T47D (cell line): Measurements from ENCODE around the gene RIMS3.
A peak's percentile ranks its signal among the peaks of the same experiment; 100 is the strongest.

Source experiments
- DNase-seq, 2 experiments: peaks; one replicate each; pipeline versions ENCODE4 v3.0.0 to v3.0.0-alpha.2; 2011 to 2012; ENCODE audit warnings: low read depth in 1 of 2, low spot score in 1 of 2
- JUND ChIP-seq: IDR thresholded peaks from 2 replicates; pipeline ENCODE4 v1.6.1; 2012; ENCODE audit warnings: low read depth
- in situ Hi-C: cut with HindIII; loops from 2 replicates; pipeline ENCODE4 v1.10.0; 2016; ENCODE audit warnings: low sequenced_read_pairs, low pct_unique_long_range_greater_than_20kb

The RIMS3 gene

DNA sequence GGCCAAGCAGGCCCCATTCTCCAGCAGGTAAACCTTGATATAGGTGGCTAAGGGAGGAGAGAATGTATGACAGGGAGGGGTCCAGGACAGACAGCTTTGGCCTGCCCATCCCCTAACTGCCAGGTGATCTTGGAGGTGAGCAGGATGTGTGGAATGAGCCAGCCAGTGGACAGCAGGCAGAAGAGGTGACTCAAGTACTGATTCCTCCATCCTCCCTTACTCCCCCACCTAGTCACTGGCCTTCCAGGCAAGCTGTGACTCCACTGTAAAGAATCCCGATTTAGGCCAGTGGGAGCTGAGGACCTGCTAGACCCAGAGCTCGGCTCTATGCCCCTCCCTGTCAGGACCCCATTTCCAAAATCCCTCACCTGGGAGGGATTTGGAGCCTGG lies 36.6 kb downstream of the RIMS3 start:
- TF ChIP-seq JUND = no peak
- DNase-seq = no peak
- in situ Hi-C loops = no loop called here

DNA sequence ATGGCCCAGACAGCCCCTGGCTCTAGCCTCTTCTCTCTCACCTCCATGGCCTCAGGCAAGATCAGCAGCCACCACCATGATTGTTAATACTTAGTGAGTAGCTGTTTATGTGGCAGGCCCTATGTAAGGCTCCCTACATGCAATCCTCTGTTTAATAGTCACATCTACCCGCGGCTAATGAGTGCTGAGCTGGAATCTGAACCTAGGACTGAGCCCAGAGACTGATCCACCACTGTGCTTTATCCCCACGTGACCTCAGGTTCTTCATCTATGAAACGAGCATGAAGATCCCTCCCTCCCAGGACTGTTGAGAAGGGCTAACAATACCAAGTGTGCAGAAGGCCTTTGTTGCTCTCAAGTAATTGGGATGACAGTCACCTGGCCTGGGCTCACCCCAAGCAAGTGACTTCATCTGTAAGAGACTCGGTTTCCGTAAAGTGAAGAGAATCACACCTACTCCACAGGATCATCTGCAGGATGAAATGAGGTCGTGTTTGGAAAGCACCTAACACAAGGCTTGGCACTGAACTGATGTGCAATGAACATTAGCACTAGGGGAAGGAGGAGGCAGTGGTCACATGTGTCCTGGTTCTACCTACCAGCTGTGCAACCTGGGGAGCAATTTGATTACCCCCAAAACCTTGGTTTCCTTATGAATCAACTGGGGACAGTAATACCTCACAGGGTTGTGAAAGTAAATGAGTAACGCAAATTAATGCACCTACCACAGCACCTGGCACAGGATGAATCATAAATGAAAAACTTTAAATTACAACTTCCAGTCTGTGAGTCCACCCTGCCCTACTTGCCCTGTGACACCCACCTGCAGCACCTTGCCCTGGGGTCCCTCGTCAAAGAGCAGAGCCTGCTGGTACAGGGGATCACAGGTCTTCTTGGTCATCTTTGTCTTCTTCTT lies 37.2 kb downstream of the RIMS3 start:
- no peak for DNase-seq
- no peak for TF ChIP-seq JUND
- in situ Hi-C loops = no loop called here

DNA sequence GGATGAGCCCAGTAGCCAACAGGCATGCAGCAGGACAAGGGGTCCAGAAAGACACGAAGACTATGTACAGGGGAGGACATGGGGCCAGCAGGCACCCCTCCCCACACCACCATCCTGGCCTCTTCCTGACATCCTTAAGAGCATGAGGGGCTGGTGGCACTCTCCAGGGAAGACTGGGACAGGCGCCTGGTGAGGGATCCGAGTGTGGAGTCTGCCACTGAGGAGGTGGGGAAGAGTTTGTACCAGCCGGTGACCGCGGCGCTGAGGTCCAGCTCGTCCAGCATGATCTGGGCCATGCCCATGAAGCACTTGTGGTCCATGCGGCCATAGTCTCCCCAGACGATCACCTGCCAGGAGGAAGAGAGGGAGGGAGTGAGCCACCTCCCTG lies 39.1 kb downstream of the RIMS3 start:
- in situ Hi-C loops = no loop called here
- TF ChIP-seq JUND = no peak
- no peak for DNase-seq

DNA sequence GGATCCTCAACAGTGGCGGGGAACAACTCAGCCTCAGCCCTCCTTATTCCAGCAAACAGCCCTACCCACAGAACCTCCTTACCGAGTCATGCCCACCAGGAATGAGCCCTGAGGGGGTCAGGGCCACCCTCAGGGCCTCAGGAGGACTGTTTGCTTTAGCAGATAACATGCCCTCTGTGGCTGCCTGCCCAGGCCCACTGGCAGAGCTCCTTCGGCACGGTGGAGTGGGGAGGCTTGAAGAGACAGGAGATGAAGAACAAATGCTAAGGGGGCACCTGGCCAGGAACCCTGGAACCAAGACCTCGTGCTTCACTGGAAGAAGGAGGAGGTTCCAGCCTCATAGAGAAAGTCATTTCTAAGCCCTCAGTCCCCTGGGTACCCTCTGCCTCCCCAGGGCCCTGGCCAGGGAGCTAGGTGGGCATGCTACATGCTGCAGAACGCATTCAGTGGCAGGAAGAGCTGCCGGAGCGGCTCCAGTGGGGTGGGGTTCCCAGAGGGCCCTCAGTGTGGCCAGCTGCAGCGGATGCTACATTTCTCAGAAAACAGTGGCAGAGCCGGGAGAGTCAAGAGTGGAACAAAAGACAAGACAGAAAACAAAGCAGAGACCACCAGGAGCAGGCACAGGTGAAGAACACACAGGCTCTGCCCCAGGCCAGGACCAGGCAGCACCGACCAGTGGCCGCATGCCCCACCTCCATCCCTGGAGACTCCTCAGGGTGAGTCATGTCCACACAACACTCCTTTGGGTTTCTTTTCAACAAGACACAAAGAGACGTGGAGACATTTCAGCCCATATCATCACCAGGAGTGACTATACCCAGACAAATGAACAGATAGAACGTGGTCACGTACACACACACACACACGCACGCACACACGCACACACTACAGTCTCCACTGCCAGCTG lies 39.8 kb downstream of the RIMS3 start:
- in situ Hi-C loops = no loop called here
- no peak for TF ChIP-seq JUND
- DNase-seq = no peak

DNA sequence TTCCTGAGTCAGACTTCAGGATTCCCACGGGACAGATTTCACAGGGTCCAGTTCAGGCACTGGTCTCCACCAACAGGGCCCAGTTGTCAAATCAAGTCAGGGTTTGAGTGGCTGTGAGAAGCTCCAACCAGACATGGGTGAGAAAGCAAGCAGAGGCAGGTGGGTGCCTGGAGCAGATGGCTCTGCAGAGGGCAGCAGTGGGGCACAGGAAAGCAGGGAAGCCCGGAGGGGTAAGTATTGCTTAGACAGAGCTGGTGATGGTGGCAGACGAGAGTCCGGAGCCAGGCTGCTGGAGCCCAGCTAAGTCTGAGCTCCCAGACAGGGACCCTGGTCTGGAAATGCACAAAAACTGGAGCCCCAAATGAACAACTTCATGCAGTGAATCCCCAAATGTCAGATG lies 40.4 kb downstream of the RIMS3 start:
- in situ Hi-C loops = no loop called here
- no peak for TF ChIP-seq JUND
- peak; percentile 41 to 73 for DNase-seq

DNA sequence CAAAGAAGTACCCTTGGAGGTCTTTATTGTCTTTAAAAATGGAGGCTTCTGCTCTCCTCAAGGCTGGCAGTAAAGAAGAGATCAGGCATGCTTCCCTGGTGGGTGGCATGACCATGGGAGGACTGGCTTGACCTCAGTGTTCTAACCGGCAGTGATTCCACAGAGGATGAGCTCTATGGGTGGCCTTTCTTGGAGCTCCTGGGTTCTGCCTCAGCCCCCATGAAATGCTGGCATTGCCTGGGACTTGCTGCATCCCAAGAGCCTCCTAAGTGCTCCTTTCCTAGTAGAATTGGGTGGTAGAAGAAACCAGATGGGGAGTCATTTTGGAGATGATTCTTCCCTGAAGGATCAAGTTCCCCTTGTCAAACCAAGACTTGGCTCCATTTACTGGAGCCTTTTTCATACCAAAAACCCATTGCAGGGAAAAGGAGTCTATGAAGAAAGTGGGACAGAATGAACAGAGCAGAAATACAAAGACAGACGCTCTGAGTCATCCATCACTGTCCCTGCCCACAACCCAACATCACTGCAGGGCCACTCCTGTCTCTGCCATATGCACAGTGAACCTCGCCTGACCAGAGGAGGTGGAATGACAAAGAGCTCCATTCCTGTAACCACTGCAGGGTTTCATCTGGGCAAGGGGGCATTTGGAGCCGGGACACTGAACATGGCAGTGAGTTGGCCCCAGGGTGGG lies 42.4 kb downstream of the RIMS3 start:
- DNase-seq = no peak
- no peak for TF ChIP-seq JUND
- in situ Hi-C loops = no loop called here

DNA sequence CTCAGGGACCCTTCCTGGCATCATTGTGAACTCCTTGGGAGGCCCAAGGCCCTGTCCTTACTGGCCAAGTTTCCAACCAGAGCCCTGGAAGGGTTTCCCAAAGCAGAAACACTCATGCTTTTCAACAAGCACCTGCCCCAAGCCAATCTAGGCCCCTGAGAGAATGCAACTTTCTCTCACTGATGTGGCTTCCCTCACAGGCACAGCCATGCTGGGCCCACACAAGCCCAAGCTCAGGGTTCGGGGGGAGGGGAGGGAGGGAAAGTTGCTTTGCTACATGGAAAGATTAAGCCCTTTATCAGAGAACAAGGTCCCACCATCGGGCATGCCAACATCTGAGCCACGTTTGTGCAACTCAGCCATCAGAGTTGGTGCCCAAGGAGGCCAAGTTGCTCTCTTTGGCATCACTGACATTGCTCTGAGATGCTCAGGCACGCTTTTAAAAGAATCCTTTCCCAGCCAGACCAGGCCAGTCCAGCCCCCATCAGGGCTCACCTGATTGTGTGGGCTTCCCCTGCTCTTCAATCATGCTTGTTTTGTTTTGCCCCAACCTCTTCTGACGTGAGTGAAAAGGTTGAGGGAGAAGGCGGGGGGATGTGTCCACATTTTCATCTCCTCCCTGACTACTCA lies 43.5 kb downstream of the RIMS3 start:
- no peak for DNase-seq
- in situ Hi-C loops = no loop called here
- TF ChIP-seq JUND = no peak

DNA sequence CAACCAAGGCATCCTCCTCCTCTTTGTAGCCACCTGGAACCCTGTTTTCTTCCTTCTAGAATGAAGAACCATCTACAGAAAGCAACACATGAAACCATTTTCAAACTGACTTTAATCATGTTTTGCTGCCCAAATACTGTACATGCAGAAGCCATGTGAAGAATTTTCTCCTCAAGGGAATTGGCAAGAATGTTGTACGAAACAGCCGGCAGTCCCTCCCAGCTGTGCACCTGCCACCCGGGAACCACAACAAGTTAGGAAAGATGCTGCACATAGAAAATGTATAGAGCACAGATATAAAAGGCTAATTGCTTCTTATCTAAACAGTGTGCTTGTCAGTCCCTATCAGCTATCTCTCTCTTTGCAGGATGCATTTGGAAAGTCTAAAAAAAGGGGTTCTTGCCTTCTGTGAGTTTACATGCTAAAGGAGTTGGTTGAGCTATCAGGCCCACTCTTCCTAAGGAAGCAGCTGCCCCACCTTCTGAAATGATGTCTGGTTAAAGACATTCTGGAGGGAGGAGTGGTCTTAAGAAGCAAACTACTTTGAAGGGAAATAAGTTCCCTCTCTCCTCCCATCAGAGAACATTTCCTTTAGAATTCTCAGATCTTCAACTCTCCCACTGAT lies 44.8 kb downstream of the RIMS3 start:
- no peak for TF ChIP-seq JUND
- DNase-seq = no peak
- in situ Hi-C loops = no loop called here

DNA sequence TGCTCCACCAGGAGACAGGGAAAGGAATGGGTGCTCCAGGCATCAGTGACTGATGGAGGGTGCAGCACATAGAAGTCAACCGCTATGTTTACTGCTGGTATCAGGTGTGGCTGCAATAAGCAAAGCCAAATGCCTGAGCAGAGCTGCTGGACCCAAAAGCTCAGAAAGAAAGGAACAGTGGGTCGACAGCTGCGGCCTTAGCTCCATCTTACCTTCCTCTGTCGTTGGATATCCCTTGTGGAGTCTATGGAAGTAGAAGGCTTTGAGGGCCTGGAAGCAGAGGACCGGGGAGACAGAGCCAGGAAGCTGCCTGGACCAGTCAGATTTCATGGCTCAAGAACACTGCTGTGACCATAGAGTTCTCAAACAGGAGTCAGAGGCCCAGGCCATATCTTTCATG lies 45.3 kb downstream of the RIMS3 start:
- no peak for TF ChIP-seq JUND
- in situ Hi-C loops = no loop called here
- no peak for DNase-seq

DNA sequence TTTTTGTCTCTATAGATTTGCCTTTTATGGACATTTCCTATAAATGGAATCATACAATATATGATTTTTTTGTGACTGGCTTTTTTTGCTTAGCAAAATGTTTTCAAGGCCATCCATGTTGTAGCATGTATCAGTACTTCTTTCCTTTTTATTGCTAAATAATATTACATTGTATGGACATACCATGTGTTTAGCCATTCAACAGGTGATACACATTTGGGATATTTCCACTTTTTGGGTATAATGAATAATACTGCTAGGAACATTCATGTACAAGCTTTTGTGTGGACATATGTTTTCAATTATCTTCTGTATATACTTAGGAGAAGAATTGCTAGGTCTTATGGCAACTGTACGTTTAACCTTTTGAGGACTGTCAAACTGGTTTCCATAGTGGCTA lies 47.4 kb downstream of the RIMS3 start:
- DNase-seq = no peak
- no peak for TF ChIP-seq JUND
- in situ Hi-C loops = no loop called here

DNA sequence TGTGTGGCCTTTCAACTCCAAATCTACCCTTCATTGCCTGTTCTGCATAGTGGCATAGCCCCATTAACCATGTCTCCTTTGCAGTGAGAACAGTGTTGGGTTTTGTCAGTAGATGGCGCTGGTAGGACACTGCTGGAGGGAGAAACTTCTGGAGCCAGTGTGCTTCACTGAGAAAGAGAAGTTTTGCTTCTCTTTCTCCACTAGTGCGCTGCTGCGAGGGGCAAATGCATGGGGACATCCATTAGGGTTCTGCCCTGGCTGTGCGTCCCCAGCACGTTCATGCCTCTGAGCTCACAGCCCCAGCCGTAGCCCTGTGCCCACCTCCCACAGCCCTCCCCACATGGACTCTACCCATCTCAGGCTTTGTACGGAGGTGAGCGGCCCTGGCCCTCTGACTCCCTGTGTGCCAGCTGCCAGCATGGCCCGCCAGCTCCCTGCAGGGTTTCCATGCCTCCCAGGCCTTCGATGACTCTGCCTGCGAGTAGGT lies 53.1 kb downstream of the RIMS3 start:
- no peak for TF ChIP-seq JUND
- in situ Hi-C loops = no loop called here
- DNase-seq = peak; percentile 57 to 80

DNA sequence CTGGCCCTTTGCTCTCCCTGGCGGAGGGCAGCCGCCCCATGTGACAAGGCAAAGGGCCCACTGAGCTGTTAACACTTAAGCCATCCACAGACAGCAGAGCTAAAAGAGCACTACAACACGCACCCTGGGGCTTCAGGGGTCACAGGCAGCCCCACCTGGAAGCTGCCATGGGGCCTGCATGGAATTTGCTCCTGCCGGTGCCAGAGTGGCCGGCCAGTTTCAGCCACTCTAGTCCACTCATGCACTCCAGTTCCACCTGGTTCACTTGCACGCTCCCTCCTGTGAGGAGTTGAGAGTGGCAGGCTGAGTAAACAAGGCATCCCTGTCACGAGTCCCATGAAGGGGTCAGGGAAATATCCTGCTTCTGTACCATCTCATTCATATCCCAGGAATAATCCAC lies 55.3 kb downstream of the RIMS3 start:
- no peak for DNase-seq
- no peak for TF ChIP-seq JUND
- in situ Hi-C loops = no loop called here
